Neural progenitor cell (in vitro differentiated cells): ENCODE results near the gene DNAJC1.

Experiments used
- EZH2phosphoT487 ChIP-seq: fragments of 200-600 bp; sonication (generic); IDR thresholded peaks from 2 replicates; pipeline ENCODE4 v1.6.1; 2017; ENCODE audit warnings: antibody characterized with exemption
- TF ChIP-seq, protein P1 (sequence below): fragments of 200-600 bp; sonication (generic); IDR thresholded peaks from 2 replicates; pipeline ENCODE4 v1.5.1; 2017; ENCODE audit warnings: antibody characterized with exemption, mild to moderate bottlenecking

- TF ChIP-seq EZH2phosphoT487 = no peak
- TF ChIP-seq, protein P1, sequence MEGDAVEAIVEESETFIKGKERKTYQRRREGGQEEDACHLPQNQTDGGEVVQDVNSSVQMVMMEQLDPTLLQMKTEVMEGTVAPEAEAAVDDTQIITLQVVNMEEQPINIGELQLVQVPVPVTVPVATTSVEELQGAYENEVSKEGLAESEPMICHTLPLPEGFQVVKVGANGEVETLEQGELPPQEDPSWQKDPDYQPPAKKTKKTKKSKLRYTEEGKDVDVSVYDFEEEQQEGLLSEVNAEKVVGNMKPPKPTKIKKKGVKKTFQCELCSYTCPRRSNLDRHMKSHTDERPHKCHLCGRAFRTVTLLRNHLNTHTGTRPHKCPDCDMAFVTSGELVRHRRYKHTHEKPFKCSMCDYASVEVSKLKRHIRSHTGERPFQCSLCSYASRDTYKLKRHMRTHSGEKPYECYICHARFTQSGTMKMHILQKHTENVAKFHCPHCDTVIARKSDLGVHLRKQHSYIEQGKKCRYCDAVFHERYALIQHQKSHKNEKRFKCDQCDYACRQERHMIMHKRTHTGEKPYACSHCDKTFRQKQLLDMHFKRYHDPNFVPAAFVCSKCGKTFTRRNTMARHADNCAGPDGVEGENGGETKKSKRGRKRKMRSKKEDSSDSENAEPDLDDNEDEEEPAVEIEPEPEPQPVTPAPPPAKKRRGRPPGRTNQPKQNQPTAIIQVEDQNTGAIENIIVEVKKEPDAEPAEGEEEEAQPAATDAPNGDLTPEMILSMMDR = no peak
Measured at GRCh38 chr10:21749788-21750187, 253.7 kb downstream of the DNAJC1 start.
